ENCODE results near the gene BATF2. TPM values are rescaled to one million over a fixed set of nuclear protein-coding genes. Genes with fewer than 3 reads are reported as not detected.

BATF2 gene
- total RNA-seq, 1 experiment from 2014 or later: 0.72 TPM

- Histone ChIP-seq H3T11ph (ENCODE audit: low read length) (no peak overlapping the region), H4K91ac (ENCODE audit: insufficient read length, low read depth, low read length) (no peak overlapping the region), H3K23ac (ENCODE audit: insufficient read length, low read depth, low read length) (no peak overlapping the region), H3K56ac (ENCODE audit: insufficient read length, low read depth, low read length) (no peak overlapping the region), H4K5ac (ENCODE audit: insufficient read length, low read depth, low read length) (no peak overlapping the region), H2AFZ (ENCODE audit: low read length) (no peak overlapping the region), H2BK12ac (ENCODE audit: insufficient read length, low read depth, low read length) (no peak overlapping the region), H3K27me3 (ENCODE audit: insufficient read depth, low read length) (no peaks in the 10 kb centered on the region), H3K4ac (ENCODE audit: low read depth, low read length) (no peak overlapping the region), H3K9me3 (ENCODE audit: control insufficient read depth, low read depth, low read length) (no peaks in the 10 kb centered on the region), H2BK5ac (ENCODE audit: insufficient read length, low read length) (no peak overlapping the region), H4K8ac (replicated peaks; ENCODE audit: insufficient read length, low read depth, low read length) (no peak overlapping the region), H2BK120ac (ENCODE audit: low read depth, low read length, poor library complexity, severe bottlenecking) (no peak overlapping the region), H3K79me2 (ENCODE audit: insufficient read depth, low read length) (no peaks in the 10 kb centered on the region), H3K79me1 (ENCODE audit: insufficient read depth, low read depth, low read length, poor library complexity, severe bottlenecking) (no peaks in the 10 kb centered on the region), H3K23me2 (ENCODE audit: insufficient read length, low read depth, low read length, poor library complexity, severe bottlenecking) (no peaks in the 10 kb centered on the region), H3K27ac (ENCODE audit: insufficient read length, low read depth, low read length) (no peak overlapping the region), H3K4me2 (ENCODE audit: insufficient read depth, insufficient read length, low read length) (no peak overlapping the region), H4K20me1 (ENCODE audit: control insufficient read depth, insufficient read depth, insufficient read length) (no peaks in the 10 kb centered on the region), H2BK20ac (ENCODE audit: low read depth, low read length, poor library complexity, severe bottlenecking) (no peak overlapping the region), H2BK15ac (ENCODE audit: low read depth, low read length) (no peak overlapping the region), H3K18ac (ENCODE audit: insufficient read length, low read depth, low read length) (no peak overlapping the region), H3K4me1 (ENCODE audit: insufficient read depth, low read length) (peaks cover 4% of the 10 kb centered on the region; the same call in 1 of the 2 replicates), H3K14ac (ENCODE audit: insufficient read depth, low read length) (no peak overlapping the region), H2AK5ac (ENCODE audit: insufficient read length, low read length) (no peak overlapping the region), H3K9ac (ENCODE audit: extremely low read depth, insufficient read length, low read length) (no peak overlapping the region)
- no peak for DNase-seq
- H3K27ac Mint-ChIP-seq: no peak overlapping the region
- no CpG with 5 or more reads among the region's 1 CpG for WGBS (ENCODE audit: extremely low coverage, insufficient read length, low lambda C conversion rate)
- H3K9me3 Mint-ChIP-seq: no peaks in the 10 kb centered on the region
- peaks cover 17 to 21% of the 10 kb centered on the region in 2 experiments for H3K4me1 Mint-ChIP-seq
- no peak for TF ChIP-seq CTCF (conservative IDR thresholded peaks at IDR 0.05)
- peak overlapping the region in 1 of 2 experiments; percentile 30; a peak in 1 of 5 replicates for H3K4me3 Mint-ChIP-seq
- H3K36me3 Mint-ChIP-seq (ENCODE audit: insufficient read depth in 1 of 3, low read depth in 3 of 3): no peaks in the 10 kb centered on the region
- H3K27me3 Mint-ChIP-seq (ENCODE audit: low read depth): peaks cover under 1% of the 10 kb centered on the region; the same call in 1 of the 2 replicates
Measured at GRCh38 chr11:64998141-64998540, 1.4 kb upstream of the BATF2 start.

Measured in H9 (cell line).